GM12873 (cell line): ENCODE measurements around the gene ZNF511.

Experiments used
- TF ChIP-seq, protein P1 (sequence below): IDR thresholded peaks from 2 replicates; pipeline ENCODE4 v1.5.1; 2012; ENCODE audit warnings: low read depth, mild to moderate bottlenecking, moderate library complexity, low read length, control low read depth; ENCODE audit not compliant: insufficient read depth; ENCODE audit errors: missing control alignments

The ZNF511 gene

DNA sequence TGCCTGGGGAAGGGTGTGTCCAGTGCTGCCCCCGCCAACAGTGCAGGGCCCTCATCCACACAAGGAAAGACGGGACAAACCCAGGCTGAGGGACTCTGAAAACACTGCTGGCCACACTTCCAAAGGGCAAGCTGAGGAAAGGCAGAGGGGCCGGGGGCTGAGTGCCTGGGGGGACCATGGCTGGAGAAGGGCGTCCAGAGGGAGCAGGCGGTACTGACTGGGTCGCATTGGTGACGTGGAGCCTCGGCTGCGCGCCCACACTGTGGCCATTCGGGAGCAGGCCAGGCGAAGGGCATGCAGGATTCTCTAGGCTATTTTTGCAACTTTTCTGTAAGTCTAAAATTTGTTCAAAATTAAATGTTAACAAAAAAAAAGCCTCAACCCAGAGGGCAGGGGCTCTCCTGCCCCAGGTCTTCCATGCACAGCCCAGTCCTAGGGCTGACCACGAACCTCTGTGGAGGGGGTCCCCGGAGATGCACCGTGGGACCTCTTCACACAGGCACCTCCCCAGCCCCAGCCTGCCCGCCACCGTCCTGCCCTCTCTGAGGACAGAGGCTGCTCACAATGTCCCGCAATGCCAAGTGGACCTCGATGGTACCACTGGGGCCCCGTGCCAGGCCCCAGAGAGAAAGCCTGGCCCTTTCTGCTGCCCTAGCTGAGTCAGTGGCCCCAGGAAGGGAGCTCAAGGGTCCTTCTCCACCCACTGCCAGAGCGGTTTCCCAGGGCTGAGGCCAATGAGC, 42.5 kb upstream of the ZNF511 start:
- TF ChIP-seq, protein P1, sequence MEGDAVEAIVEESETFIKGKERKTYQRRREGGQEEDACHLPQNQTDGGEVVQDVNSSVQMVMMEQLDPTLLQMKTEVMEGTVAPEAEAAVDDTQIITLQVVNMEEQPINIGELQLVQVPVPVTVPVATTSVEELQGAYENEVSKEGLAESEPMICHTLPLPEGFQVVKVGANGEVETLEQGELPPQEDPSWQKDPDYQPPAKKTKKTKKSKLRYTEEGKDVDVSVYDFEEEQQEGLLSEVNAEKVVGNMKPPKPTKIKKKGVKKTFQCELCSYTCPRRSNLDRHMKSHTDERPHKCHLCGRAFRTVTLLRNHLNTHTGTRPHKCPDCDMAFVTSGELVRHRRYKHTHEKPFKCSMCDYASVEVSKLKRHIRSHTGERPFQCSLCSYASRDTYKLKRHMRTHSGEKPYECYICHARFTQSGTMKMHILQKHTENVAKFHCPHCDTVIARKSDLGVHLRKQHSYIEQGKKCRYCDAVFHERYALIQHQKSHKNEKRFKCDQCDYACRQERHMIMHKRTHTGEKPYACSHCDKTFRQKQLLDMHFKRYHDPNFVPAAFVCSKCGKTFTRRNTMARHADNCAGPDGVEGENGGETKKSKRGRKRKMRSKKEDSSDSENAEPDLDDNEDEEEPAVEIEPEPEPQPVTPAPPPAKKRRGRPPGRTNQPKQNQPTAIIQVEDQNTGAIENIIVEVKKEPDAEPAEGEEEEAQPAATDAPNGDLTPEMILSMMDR: no peak

DNA sequence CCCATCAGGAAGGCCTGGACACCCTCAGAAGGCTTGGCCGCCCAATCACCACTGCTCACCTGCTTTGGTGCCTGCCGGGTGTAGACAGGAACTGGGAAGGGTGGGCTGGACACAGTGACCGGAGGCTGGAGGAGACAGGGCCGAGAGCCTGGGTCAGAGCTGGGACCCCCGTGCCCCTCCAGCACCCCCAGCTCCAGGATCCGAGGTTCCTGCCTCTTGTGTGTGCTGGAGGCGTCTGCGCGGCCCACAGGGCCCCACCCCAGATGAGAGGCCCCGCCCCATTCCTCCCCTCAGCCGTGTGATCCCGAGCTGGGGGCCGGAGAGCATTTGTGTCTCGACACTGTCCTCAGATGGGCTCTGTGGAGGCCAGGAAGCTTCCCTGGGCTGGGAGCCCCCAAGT, 41.4 kb upstream of the ZNF511 start:
- TF ChIP-seq, protein P1: no peak

- TF ChIP-seq, protein P1: no peak
These were observed 40.9 kb upstream of the ZNF511 start for GRCh38 chr10:133267829-133268228.

DNA sequence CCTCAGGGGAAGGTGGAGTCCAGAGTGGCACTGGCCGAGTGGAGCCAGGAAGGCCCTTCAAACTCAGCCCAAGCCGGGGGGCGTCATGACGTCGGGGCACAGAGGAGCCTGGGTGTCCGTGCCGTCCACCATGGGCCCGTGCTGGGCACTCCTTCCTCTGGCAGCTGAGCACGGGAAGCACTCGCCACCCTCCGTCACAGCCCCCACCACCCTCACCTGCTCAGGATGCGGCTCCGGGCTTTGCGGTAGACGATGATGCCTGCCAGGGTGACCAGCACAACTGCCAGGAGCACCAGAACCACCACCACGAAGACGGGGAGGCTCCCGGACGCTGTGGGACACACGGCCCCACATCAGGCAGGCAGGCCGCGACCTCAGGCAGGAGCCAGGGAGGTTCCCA, 40.2 kb upstream of the ZNF511 start:
- TF ChIP-seq, protein P1: no peak

- TF ChIP-seq, protein P1: no peak
These were observed 39.3 kb upstream of the ZNF511 start for GRCh38 chr10:133269367-133269766.

- TF ChIP-seq, protein P1: no peak
These were observed 38.5 kb upstream of the ZNF511 start for GRCh38 chr10:133270204-133270603.

DNA sequence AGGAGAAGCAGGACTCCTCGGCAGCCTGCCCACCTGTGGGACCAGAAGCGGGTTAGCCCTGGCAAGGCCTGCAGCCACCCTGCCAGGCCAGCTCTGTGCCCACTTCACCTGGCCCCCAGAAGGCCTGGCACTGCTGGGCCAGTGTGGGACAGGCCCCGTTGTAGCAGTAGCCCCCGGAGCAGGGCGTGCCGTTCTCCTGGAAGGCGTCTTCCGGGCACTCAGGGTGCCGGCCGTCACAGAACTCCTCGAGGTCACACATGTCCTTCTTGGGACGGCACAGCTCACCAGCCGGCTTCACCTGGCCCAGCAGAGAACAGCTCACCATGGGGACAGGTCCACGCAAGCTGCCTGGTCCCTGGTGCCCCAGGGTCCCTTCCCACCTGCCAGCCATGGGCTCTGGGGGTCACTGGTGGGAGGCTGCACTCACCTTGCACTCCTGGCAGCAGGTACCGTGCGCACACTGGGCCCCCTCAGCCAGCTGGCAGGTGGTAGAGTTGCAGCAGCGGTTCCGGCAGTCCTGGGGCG, 37.9 kb upstream of the ZNF511 start:
- TF ChIP-seq, protein P1: no peak
